ENCODE results near the gene SORBS2.

GRCh38 chr4:185712350-185713024 is 99.5 kb downstream of the SORBS2 start:
- TF ChIP-seq MLX (CRISPR knock-in tag; IDR thresholded peaks at IDR 0.05) (no peak), ZNF138 (CRISPR knock-in tag; conservative IDR thresholded peaks at IDR 0.05) (no peak), CTCF (IDR thresholded peaks at IDR 0.05) (no peak), TP53 (CRISPR knock-in tag; IDR thresholded peaks at IDR 0.05) (no peak), SP1 (CRISPR knock-in tag; conservative IDR thresholded peaks at IDR 0.05) (no peak), FOXP1 (CRISPR knock-in tag; IDR thresholded peaks at IDR 0.05; ENCODE audit: borderline replicate concordance) (no peak), USF1 (CRISPR knock-in tag; IDR thresholded peaks at IDR 0.05) (no peak), ZNF416 (CRISPR knock-in tag; IDR thresholded peaks at IDR 0.05) (no peak), CREB1 (CRISPR knock-in tag; IDR thresholded peaks at IDR 0.05) (no peak), ZNF512 (CRISPR knock-in tag; IDR thresholded peaks at IDR 0.05; ENCODE audit: borderline replicate concordance) (no peak), TCF7 (CRISPR knock-in tag; IDR thresholded peaks at IDR 0.05; ENCODE audit: low read depth) (no peak)

All from WTC11 (cell line).